ENCODE data around the gene ZNF329. TPM values are rescaled to one million over a fixed set of nuclear protein-coding genes. Genes with fewer than 3 reads are reported as not detected.

Gene ZNF329
- polyA plus RNA-seq, 1 donor = 12.2 TPM

Other genes with a start within 250 kb of the ZNF329 start
- gene ZNF417, start 234.2 kb downstream of the ZNF329 start, polyA plus RNA-seq = 34.8 TPM
- gene ZNF418, start 215.4 kb downstream of the ZNF329 start, polyA plus RNA-seq = 16.5 TPM
- 7.7 TPM for gene ZNF256, start 203.1 kb downstream of the ZNF329 start, polyA plus RNA-seq
- gene C19orf18, start 176.3 kb downstream of the ZNF329 start, polyA plus RNA-seq = 1.2 TPM
- 18.5 TPM for gene ZNF606, start 148.0 kb downstream of the ZNF329 start, polyA plus RNA-seq
- gene ZSCAN1, start 116.8 kb downstream of the ZNF329 start, polyA plus RNA-seq = 0.73 TPM
- 8.2 TPM for gene ZNF135, start 91.5 kb downstream of the ZNF329 start, polyA plus RNA-seq
- gene ZSCAN18, start 52.6 kb downstream of the ZNF329 start, polyA plus RNA-seq = 67.9 TPM
- 36.5 TPM for gene ZNF274, start 32.3 kb upstream of the ZNF329 start, polyA plus RNA-seq
- gene ZNF544, start 78.1 kb upstream of the ZNF329 start, polyA plus RNA-seq = 33.8 TPM
- 5.1 TPM for gene ZNF8, start 128.2 kb upstream of the ZNF329 start, polyA plus RNA-seq
- gene ERVK3-1, start 154.6 kb upstream of the ZNF329 start, polyA plus RNA-seq = 59.3 TPM
- 3.2 TPM for gene ZSCAN22, start 176.2 kb upstream of the ZNF329 start, polyA plus RNA-seq
- gene A1BG, start 202.7 kb upstream of the ZNF329 start, polyA plus RNA-seq = 1.8 TPM
- 2.1 TPM for gene ZNF497, start 212.0 kb upstream of the ZNF329 start, polyA plus RNA-seq
- 4.3 TPM for gene ZNF837, start 230.2 kb upstream of the ZNF329 start, polyA plus RNA-seq
- 1,486 TPM for gene RPS5, start 236.5 kb upstream of the ZNF329 start, polyA plus RNA-seq
- not detected for gene RNF225, start 244.9 kb upstream of the ZNF329 start, polyA plus RNA-seq

Data from large intestine (tissue), 1 donor.